Neural cell (in vitro differentiated cells): ENCODE data around the gene SLC1A3. TPM values are rescaled to one million over a fixed set of nuclear protein-coding genes. Genes with fewer than 3 reads are reported as not detected.

Source experiments
- H2AFZ ChIP-seq: fragments of 200-600, 300-800 bp; sonication (generic), shearing (Covaris generic); 2 replicates; pipeline ENCODE4 v1.6.0; 2014; ENCODE audit warnings: low read depth, mild to moderate bottlenecking, antibody characterized with exemption, low read length, moderate library complexity
- H3F3A ChIP-seq: fragments of 200-600 bp; shearing (Covaris generic); 2 replicates; pipeline ENCODE4 v1.6.1; 2016; ENCODE audit warnings: mild to moderate bottlenecking, moderate library complexity, mixed read lengths, antibody characterized with exemption, low read length; ENCODE audit not compliant: insufficient read depth, poor library complexity, severe bottlenecking
- H3K27ac ChIP-seq: fragments of 200-600, 300-800 bp; sonication (generic), shearing (Covaris generic); 2 replicates; pipeline ENCODE4 v1.5.1; 2014; ENCODE audit warnings: mild to moderate bottlenecking, low read length, moderate library complexity
- H3K27me3 ChIP-seq: fragments of 300-800, 200-600 bp; sonication (generic), shearing (Covaris generic); 2 replicates; pipeline ENCODE4 v1.6.0; 2014; ENCODE audit warnings: mild to moderate bottlenecking, low read depth, low read length, moderate library complexity; ENCODE audit not compliant: insufficient read depth
- H3K36me3 ChIP-seq: fragments of 300-800, 200-600 bp; sonication (generic), shearing (Covaris generic); 2 replicates; pipeline ENCODE4 v1.5.1; 2014; ENCODE audit warnings: mild to moderate bottlenecking, antibody characterized with exemption, low read length, moderate library complexity; ENCODE audit not compliant: insufficient read depth
- H3K4me2 ChIP-seq: fragments of 300-800, 200-600 bp; sonication (generic), shearing (Covaris generic); 2 replicates; pipeline ENCODE4 v1.6.0; 2014; ENCODE audit warnings: mild to moderate bottlenecking, low read length
- H3K4me3 ChIP-seq: fragments of 300-800, 200-600 bp; sonication (generic), shearing (Covaris generic); 2 replicates; pipeline ENCODE4 v1.5.1; 2014; ENCODE audit warnings: mild to moderate bottlenecking, low read length, moderate library complexity
- H3K79me2 ChIP-seq: fragments of 200-600 bp; shearing (Covaris generic); replicated peaks from 2 replicates; pipeline ENCODE4 v1.6.0; 2014; ENCODE audit warnings: mild to moderate bottlenecking, low read length, moderate library complexity; ENCODE audit not compliant: insufficient read depth
- H3K9ac ChIP-seq: fragments of 300-800, 200-600 bp; sonication (generic), shearing (Covaris generic); 2 replicates; pipeline ENCODE4 v1.6.1; 2016; ENCODE audit warnings: mild to moderate bottlenecking, low read length, mixed read lengths
- H3K9me2 ChIP-seq: fragments of 200-600 bp; shearing (Covaris generic); 2 replicates; pipeline ENCODE4 v1.6.1; 2016; ENCODE audit warnings: mild to moderate bottlenecking, low read length, mixed read lengths; ENCODE audit not compliant: insufficient read depth
- H3K9me3 ChIP-seq: fragments of 200-600, 300-800 bp; sonication (generic), shearing (Covaris generic); 2 replicates; pipeline ENCODE4 v1.6.1; 2016; ENCODE audit warnings: mild to moderate bottlenecking, mixed run types, low read length, moderate library complexity, mixed read lengths
- H4K20me1 ChIP-seq: fragments of 200-600 bp; shearing (Covaris generic); 2 replicates; pipeline ENCODE4 v1.6.1; 2016; ENCODE audit warnings: mild to moderate bottlenecking, mixed run types; ENCODE audit not compliant: insufficient read depth
- EP300 ChIP-seq: fragments of 450-650 bp; conservative IDR thresholded peaks from 2 replicates; pipeline ENCODE4 v1.6.1; 2014; ENCODE audit warnings: antibody characterized with exemption, mild to moderate bottlenecking, moderate library complexity; ENCODE audit not compliant: poor library complexity, severe bottlenecking
- EZH2 ChIP-seq: fragments of 200-600, 300-800 bp; shearing (Covaris generic), sonication (generic); IDR thresholded peaks from 2 replicates; pipeline ENCODE4 v1.6.1; 2014; ENCODE audit warnings: antibody characterized with exemption, low read length, borderline replicate concordance, mild to moderate bottlenecking; ENCODE audit not compliant: insufficient read depth, poor library complexity, severe bottlenecking
- MXI1 ChIP-seq: fragments of 450-650 bp; conservative IDR thresholded peaks from 2 replicates; pipeline ENCODE4 v1.6.1; 2014; ENCODE audit warnings: antibody characterized with exemption, mild to moderate bottlenecking; ENCODE audit not compliant: poor library complexity, severe bottlenecking
- POLR2AphosphoS5 ChIP-seq: IDR thresholded peaks from 2 replicates; pipeline ENCODE4 v1.6.1; 2012
- RAD21 ChIP-seq: fragments of 450-650 bp; conservative IDR thresholded peaks from 2 replicates; pipeline ENCODE4 v1.6.1; 2014; ENCODE audit warnings: antibody characterized with exemption, mild to moderate bottlenecking, moderate library complexity
- SMC3 ChIP-seq: fragments of 450-650 bp; conservative IDR thresholded peaks from 2 replicates; pipeline ENCODE4 v1.6.1; 2014; ENCODE audit warnings: antibody characterized with exemption, mild to moderate bottlenecking, moderate library complexity; ENCODE audit not compliant: poor library complexity
- TAF1 ChIP-seq: IDR thresholded peaks from 2 replicates; pipeline ENCODE4 v1.6.1; 2012; ENCODE audit warnings: low read depth
- polyA plus RNA-seq: library from polyadenylated mRNA; depleted of rRNA; stranded (reverse); fragments of >200 nt; gene quantifications from 2 replicates; pipeline ENCODE4 v1.2.3, GENCODE V29; 2014
- TF ChIP-seq, protein P1 (sequence below): IDR thresholded peaks from 2 replicates; pipeline ENCODE4 v1.6.1; 2012; ENCODE audit warnings: borderline replicate concordance
- TF ChIP-seq, protein P2 (sequence below): fragments of 450-650 bp; IDR thresholded peaks from 2 replicates; pipeline ENCODE4 v1.5.1; 2014; ENCODE audit warnings: antibody characterized with exemption, mild to moderate bottlenecking, moderate library complexity; ENCODE audit not compliant: poor library complexity, severe bottlenecking

The SLC1A3 gene
- polyA plus RNA-seq, 1 donor from 2014 or later, result 1.9 TPM

DNA sequence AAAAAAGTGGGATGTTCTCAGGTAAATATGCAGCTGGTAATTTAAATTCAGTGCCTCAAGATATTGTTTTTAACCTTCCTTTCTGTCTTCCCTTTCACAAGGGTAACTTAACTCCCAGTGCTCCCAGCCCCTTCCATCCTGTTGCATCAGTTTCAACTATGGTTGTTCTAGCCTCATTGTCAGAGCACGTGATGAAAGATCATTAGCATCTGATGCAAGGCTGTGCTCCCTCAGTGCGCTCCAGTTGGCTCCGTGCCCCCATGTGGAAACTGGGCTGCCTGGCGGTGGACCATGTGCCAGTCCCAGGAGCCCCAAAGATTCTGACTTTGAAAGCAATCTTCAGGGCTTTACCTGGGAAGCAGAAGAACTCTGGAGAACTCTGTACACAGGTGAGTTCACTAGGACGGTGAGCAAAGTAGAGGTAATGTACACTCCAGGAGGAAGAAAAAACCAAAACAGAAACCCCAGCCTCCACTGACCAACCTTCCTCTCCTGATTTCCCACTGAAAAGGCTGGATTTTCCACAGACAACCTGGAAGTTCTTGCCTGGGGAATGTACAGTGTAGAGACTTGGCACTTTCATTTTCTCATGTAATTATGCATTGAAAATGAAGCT is 96.9 kb downstream of the SLC1A3 start:
- TF ChIP-seq RAD21 (no peak), EZH2 (no peak), POLR2AphosphoS5 (no peak)
- TF ChIP-seq, protein P1, sequence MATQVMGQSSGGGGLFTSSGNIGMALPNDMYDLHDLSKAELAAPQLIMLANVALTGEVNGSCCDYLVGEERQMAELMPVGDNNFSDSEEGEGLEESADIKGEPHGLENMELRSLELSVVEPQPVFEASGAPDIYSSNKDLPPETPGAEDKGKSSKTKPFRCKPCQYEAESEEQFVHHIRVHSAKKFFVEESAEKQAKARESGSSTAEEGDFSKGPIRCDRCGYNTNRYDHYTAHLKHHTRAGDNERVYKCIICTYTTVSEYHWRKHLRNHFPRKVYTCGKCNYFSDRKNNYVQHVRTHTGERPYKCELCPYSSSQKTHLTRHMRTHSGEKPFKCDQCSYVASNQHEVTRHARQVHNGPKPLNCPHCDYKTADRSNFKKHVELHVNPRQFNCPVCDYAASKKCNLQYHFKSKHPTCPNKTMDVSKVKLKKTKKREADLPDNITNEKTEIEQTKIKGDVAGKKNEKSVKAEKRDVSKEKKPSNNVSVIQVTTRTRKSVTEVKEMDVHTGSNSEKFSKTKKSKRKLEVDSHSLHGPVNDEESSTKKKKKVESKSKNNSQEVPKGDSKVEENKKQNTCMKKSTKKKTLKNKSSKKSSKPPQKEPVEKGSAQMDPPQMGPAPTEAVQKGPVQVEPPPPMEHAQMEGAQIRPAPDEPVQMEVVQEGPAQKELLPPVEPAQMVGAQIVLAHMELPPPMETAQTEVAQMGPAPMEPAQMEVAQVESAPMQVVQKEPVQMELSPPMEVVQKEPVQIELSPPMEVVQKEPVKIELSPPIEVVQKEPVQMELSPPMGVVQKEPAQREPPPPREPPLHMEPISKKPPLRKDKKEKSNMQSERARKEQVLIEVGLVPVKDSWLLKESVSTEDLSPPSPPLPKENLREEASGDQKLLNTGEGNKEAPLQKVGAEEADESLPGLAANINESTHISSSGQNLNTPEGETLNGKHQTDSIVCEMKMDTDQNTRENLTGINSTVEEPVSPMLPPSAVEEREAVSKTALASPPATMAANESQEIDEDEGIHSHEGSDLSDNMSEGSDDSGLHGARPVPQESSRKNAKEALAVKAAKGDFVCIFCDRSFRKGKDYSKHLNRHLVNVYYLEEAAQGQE, result no peak
- TF ChIP-seq, protein P2, sequence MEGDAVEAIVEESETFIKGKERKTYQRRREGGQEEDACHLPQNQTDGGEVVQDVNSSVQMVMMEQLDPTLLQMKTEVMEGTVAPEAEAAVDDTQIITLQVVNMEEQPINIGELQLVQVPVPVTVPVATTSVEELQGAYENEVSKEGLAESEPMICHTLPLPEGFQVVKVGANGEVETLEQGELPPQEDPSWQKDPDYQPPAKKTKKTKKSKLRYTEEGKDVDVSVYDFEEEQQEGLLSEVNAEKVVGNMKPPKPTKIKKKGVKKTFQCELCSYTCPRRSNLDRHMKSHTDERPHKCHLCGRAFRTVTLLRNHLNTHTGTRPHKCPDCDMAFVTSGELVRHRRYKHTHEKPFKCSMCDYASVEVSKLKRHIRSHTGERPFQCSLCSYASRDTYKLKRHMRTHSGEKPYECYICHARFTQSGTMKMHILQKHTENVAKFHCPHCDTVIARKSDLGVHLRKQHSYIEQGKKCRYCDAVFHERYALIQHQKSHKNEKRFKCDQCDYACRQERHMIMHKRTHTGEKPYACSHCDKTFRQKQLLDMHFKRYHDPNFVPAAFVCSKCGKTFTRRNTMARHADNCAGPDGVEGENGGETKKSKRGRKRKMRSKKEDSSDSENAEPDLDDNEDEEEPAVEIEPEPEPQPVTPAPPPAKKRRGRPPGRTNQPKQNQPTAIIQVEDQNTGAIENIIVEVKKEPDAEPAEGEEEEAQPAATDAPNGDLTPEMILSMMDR, result no peak
- no peak overlapping the region for H2AFZ ChIP-seq
- H3K79me2 ChIP-seq, result no peaks in the 10 kb centered on the region
- H4K20me1 ChIP-seq, result no peaks in the 10 kb centered on the region
- no peak overlapping the region for H3K4me2 ChIP-seq
- H3K9me3 ChIP-seq, result no peaks in the 10 kb centered on the region
- no peak overlapping the region for H3K27ac ChIP-seq
- no peak overlapping the region for H3K4me3 ChIP-seq
- no peaks in the 10 kb centered on the region for H3K36me3 ChIP-seq
- H3F3A ChIP-seq, result no peaks in the 10 kb centered on the region
- H3K27me3 ChIP-seq, result no peaks in the 10 kb centered on the region
- no peak overlapping the region for H3K9ac ChIP-seq
- H3K9me2 ChIP-seq, result no peaks in the 10 kb centered on the region

DNA sequence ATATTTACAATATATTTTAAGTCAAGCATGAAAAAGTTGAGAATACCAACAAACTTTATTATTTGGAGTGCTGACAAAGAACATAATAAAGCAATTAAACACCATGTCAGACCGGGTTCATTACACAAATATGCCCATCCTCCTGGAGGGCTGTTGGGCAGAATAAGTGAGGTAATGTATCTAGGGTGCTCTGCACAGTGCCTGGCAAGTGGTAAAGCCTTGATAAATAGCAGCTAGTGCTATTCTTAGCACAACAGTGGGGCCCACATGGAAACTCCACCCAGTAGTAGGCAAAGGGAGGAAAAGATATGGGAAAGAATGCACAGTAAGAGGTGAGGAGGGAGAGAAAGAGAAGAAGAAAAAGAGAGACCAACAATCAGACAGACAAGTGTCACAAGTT is 97.7 kb downstream of the SLC1A3 start:
- H3K9me2 ChIP-seq, result no peaks in the 10 kb centered on the region
- no peak overlapping the region for H3K27ac ChIP-seq
- no peak overlapping the region for H3K4me3 ChIP-seq
- no peaks in the 10 kb centered on the region for H3K79me2 ChIP-seq
- no peaks in the 10 kb centered on the region for H4K20me1 ChIP-seq
- H3K9me3 ChIP-seq, result no peaks in the 10 kb centered on the region
- no peak overlapping the region for H3K4me2 ChIP-seq
- H3F3A ChIP-seq, result no peaks in the 10 kb centered on the region
- no peaks in the 10 kb centered on the region for H3K27me3 ChIP-seq
- H3K9ac ChIP-seq, result no peak overlapping the region
- H2AFZ ChIP-seq, result no peak overlapping the region
- H3K36me3 ChIP-seq, result no peaks in the 10 kb centered on the region
- TF ChIP-seq, protein P1, result no peak
- no peak for TF ChIP-seq SMC3
- TF ChIP-seq EP300, result no peak
- TF ChIP-seq, protein P2, result no peak
- no peak for TF ChIP-seq RAD21
- TF ChIP-seq EZH2, result no peak
- no peak for TF ChIP-seq POLR2AphosphoS5
- no peak for TF ChIP-seq MXI1
- no peak for TF ChIP-seq TAF1
